ENCODE data around the gene GTF2I. TPM values are rescaled to one million over a fixed set of nuclear protein-coding genes. Genes with fewer than 3 reads are reported as not detected.
A peak's percentile ranks its signal among the peaks of the same experiment; 100 is the strongest.
"Not testable (repeated sequence)": the region's sequence is repeated elsewhere in the genome, so short reads cannot be mapped to it uniquely, and the experiment has no call there.

The GTF2I gene
- total and polyA plus RNA-seq, 8 donors: 220 to 441 (median 380) TPM

DNA sequence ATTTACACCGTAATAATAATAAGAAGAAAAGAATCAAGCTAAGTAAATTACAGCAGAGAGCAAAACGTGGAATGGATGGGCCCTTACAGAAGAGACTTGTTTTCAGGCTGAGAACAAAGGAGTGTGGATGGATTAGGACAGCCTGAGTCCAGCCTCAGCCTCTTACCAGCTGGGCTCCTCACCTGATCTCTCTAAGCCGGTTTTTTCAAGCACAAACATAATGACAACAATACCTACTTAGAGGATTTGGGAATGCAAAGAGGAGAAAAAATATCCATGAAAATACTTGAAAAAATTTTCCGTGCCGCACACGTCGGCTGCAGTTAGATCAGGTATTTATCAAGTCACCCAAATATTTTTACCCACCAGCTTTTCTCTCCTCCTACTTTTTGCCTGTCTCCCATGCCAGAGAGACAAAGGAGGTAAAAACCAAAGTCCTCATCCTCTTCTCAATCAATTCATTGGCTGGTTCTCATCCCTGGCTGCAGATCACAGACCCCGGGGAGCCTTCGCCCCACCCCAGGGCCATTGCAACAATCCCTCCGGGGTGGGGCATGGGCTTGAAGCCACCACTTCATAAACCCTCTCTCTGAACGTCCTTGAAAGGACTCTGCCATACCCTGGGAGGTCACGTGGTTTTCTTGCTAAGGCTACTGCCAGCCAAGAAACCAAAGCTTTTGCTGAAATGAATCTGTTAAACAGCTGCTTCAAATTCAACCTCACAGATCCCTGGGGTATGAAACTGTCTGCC lies 29.7 kb upstream of the GTF2I start:
- H3K27ac ChIP-seq: peak overlapping the region; percentile 55 to 67
- H3K4me1 ChIP-seq: peaks cover 3 to 14% of the 10 kb centered on the region in 2 donors
- intact Hi-C loops (cut with DNase I): no loop called here
- no peaks in the 10 kb centered on the region for H3K27me3 ChIP-seq
- no peaks in the 10 kb centered on the region for H3K9me3 ChIP-seq
- peak in 3 of 4 donors; percentile 36 to 69 (median 63) for DNase-seq
- TF ChIP-seq, protein P1, sequence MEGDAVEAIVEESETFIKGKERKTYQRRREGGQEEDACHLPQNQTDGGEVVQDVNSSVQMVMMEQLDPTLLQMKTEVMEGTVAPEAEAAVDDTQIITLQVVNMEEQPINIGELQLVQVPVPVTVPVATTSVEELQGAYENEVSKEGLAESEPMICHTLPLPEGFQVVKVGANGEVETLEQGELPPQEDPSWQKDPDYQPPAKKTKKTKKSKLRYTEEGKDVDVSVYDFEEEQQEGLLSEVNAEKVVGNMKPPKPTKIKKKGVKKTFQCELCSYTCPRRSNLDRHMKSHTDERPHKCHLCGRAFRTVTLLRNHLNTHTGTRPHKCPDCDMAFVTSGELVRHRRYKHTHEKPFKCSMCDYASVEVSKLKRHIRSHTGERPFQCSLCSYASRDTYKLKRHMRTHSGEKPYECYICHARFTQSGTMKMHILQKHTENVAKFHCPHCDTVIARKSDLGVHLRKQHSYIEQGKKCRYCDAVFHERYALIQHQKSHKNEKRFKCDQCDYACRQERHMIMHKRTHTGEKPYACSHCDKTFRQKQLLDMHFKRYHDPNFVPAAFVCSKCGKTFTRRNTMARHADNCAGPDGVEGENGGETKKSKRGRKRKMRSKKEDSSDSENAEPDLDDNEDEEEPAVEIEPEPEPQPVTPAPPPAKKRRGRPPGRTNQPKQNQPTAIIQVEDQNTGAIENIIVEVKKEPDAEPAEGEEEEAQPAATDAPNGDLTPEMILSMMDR (IDR thresholded peaks at IDR 0.05): no peak
- no peak overlapping the region for H3K4me3 ChIP-seq
- peak; percentile 86 for ATAC-seq
- H3K36me3 ChIP-seq: no peaks in the 10 kb centered on the region

DNA sequence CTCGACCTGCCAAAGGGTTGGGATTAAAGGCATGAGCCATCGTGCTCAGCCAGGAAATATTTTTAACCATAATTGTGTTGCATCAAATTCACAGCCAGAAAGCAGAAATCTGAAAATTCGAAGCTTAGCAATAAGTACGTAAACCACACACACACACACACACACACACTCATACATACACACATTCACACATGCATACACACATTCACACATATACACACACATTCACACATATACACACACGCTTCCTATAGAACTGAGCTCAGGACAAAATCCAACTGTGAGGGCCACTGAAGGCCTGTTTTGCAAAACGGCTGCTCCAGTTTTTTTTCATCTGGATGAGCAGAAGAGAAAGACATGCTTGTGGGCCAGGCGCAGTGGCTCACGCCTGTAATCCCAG lies 25.0 kb upstream of the GTF2I start:
- Histone ChIP-seq H3K36me3 (no peaks in the 10 kb centered on the region), H3K27me3 (no peaks in the 10 kb centered on the region), H3K27ac (peak overlapping the region in 1 of 2 donors; percentile 19), H3K9me3 (no peaks in the 10 kb centered on the region), H3K4me3 (no peak overlapping the region), H3K4me1 (peaks cover 5 to 6% of the 10 kb centered on the region in 2 donors)
- no peak for ATAC-seq
- intact Hi-C loops (cut with DNase I): no loop called here
- no peak for DNase-seq
- TF ChIP-seq, protein P1 (IDR thresholded peaks at IDR 0.05): no peak

- intact Hi-C loops (cut with DNase I): no loop called here
- TF ChIP-seq, protein P1 (IDR thresholded peaks at IDR 0.05): no peak
Measured at GRCh38 chr7:74633451-74633921, 24.0 kb upstream of the GTF2I start.

GRCh38 chr7:74637745-74638144 lies 19.8 kb upstream of the GTF2I start:
- TF ChIP-seq, protein P1 (IDR thresholded peaks at IDR 0.05): no peak
- intact Hi-C loops (cut with DNase I): no loop called here
- peaks cover 0 to 5% of the 10 kb centered on the region in 2 donors for H3K4me1 ChIP-seq
- no peaks in the 10 kb centered on the region for H3K27me3 ChIP-seq
- H3K27ac ChIP-seq: no peak overlapping the region
- H3K4me3 ChIP-seq: no peak overlapping the region
- no peaks in the 10 kb centered on the region for H3K9me3 ChIP-seq
- DNase-seq (no peak), ATAC-seq (no peak)
- no peaks in the 10 kb centered on the region for H3K36me3 ChIP-seq

More at GRCh38 chr7:74633451-74633921, 24.0 kb upstream of the GTF2I start:
- DNase-seq (no peak), ATAC-seq (no peak)
- Histone ChIP-seq H3K27ac (no peak overlapping the region), H3K4me1 (peaks cover under 1 to 5% of the 10 kb centered on the region in 2 donors), H3K27me3 (no peaks in the 10 kb centered on the region), H3K9me3 (no peaks in the 10 kb centered on the region), H3K36me3 (no peaks in the 10 kb centered on the region), H3K4me3 (no peak overlapping the region)

- H3K36me3 ChIP-seq; H3K27me3 ChIP-seq; intact Hi-C loops (cut with DNase I); H3K9me3 ChIP-seq: not testable (repeated sequence)
- DNase-seq (peak in 1 of 4 donors; percentile 70), ATAC-seq (peak; percentile 90)
- Histone ChIP-seq H3K4me1 (peaks cover 0 to 17% of the 10 kb centered on the region in 2 donors), H3K4me3 (peak overlapping the region in 1 of 2 donors; percentile 25), H3K27ac (peak overlapping the region in 1 of 2 donors; percentile 65)
Measured at GRCh38 chr7:74650055-74650454, 7.5 kb upstream of the GTF2I start.

GRCh38 chr7:74650493-74651132 lies 6.9 kb upstream of the GTF2I start:
- intact Hi-C loops (cut with DNase I); DNase-seq: not testable (repeated sequence)
- peak overlapping the region in 1 of 2 donors; percentile 65 for H3K27ac ChIP-seq

GRCh38 chr7:74651133-74651504 lies 6.4 kb upstream of the GTF2I start:
- intact Hi-C loops (cut with DNase I); H3K27me3 ChIP-seq; H3K36me3 ChIP-seq; DNase-seq; H3K4me3 ChIP-seq; ATAC-seq; H3K9me3 ChIP-seq; H3K27ac ChIP-seq: not testable (repeated sequence)
- H3K4me1 ChIP-seq: peaks cover 7 to 27% of the 10 kb centered on the region in 2 donors

More at GRCh38 chr7:74650493-74651132, 6.9 kb upstream of the GTF2I start:
- H3K4me1 ChIP-seq: peaks cover 2 to 22% of the 10 kb centered on the region in 2 donors
- not testable (repeated sequence) for H3K36me3 ChIP-seq, H3K9me3 ChIP-seq, H3K27me3 ChIP-seq, H3K4me3 ChIP-seq
- ATAC-seq: peak; percentile 36
